Measurements from ENCODE around the gene KIF4A.
"Not testable (repeated sequence)": the region's sequence is repeated elsewhere in the genome, so short reads cannot be mapped to it uniquely, and the experiment has no call there.

The KIF4A gene

GRCh38 chrX:70280573-70280972 is 9.3 kb upstream of the KIF4A start:
- no peak for DNase-seq (ENCODE audit: low read depth in 2 of 2)

- no peak for DNase-seq (ENCODE audit: low read depth in 2 of 2)
These were observed 8.0 kb upstream of the KIF4A start, which contains the start of gene RAB41 for GRCh38 chrX:70281951-70282350. Gene RAB41 (plus strand): TSS chrX:70282172. CDS start chrX:70282218, 46 bp downstream.

GRCh38 chrX:70289168-70289792 is 624 bp upstream of the KIF4A start:
- DNase-seq (ENCODE audit: low read depth in 2 of 2), result no peak

GRCh38 chrX:70292788-70293187 is 2.9 kb downstream of the KIF4A start:
- no peak for DNase-seq (ENCODE audit: low read depth in 2 of 2)

GRCh38 chrX:70293621-70294020 is 3.7 kb downstream of the KIF4A start:
- no peak for DNase-seq (ENCODE audit: low read depth in 2 of 2)

- no peak for DNase-seq (ENCODE audit: low read depth in 2 of 2)
These were observed 11.8 kb downstream of the KIF4A start for GRCh38 chrX:70301716-70302115.

- no peak for DNase-seq (ENCODE audit: low read depth in 2 of 2)
These were observed 23.6 kb downstream of the KIF4A start for GRCh38 chrX:70313503-70313902.

GRCh38 chrX:70322784-70323183 is 32.9 kb downstream of the KIF4A start:
- no peak for DNase-seq (ENCODE audit: low read depth in 2 of 2)

GRCh38 chrX:70323628-70324027 is 33.7 kb downstream of the KIF4A start:
- not testable (repeated sequence) for DNase-seq (ENCODE audit: low read depth in 2 of 2)

GRCh38 chrX:70324326-70324725 is 34.4 kb downstream of the KIF4A start:
- DNase-seq (ENCODE audit: low read depth in 2 of 2), result no peak

- no peak for DNase-seq (ENCODE audit: low read depth in 2 of 2)
These were observed 41.3 kb downstream of the KIF4A start for GRCh38 chrX:70331161-70331560.

- DNase-seq (ENCODE audit: low read depth in 2 of 2), result no peak
These were observed 42.7 kb downstream of the KIF4A start for GRCh38 chrX:70332600-70332999.

GRCh38 chrX:70336767-70337166 is 46.9 kb downstream of the KIF4A start:
- DNase-seq (ENCODE audit: low read depth in 2 of 2), result no peak

- no peak for DNase-seq (ENCODE audit: low read depth in 2 of 2)
These were observed 48.4 kb downstream of the KIF4A start for GRCh38 chrX:70338290-70338689.

GRCh38 chrX:70343435-70343834 is 53.5 kb downstream of the KIF4A start:
- DNase-seq (ENCODE audit: low read depth in 2 of 2), result no peak

GRCh38 chrX:70346418-70347070 is 56.6 kb downstream of the KIF4A start:
- DNase-seq (ENCODE audit: low read depth in 2 of 2), result no peak

GRCh38 chrX:70348825-70349224 is 58.9 kb downstream of the KIF4A start:
- not testable (repeated sequence) for DNase-seq (ENCODE audit: low read depth in 2 of 2)

- DNase-seq (ENCODE audit: low read depth in 2 of 2), result not testable (repeated sequence)
These were observed 59.6 kb downstream of the KIF4A start for GRCh38 chrX:70349367-70350125.

GRCh38 chrX:70352496-70352895 is 62.6 kb downstream of the KIF4A start:
- DNase-seq (ENCODE audit: low read depth in 2 of 2), result no peak

GRCh38 chrX:70353514-70353913 is 63.6 kb downstream of the KIF4A start:
- DNase-seq (ENCODE audit: low read depth in 2 of 2), result no peak

- DNase-seq (ENCODE audit: low read depth in 2 of 2), result no peak
These were observed 64.8 kb downstream of the KIF4A start for GRCh38 chrX:70354716-70355115.

- no peak for DNase-seq (ENCODE audit: low read depth in 2 of 2)
These were observed 69.6 kb downstream of the KIF4A start for GRCh38 chrX:70359458-70359857.

GRCh38 chrX:70360366-70360765 is 70.5 kb downstream of the KIF4A start:
- no peak for DNase-seq (ENCODE audit: low read depth in 2 of 2)
